Measurements from ENCODE around the gene EHBP1. TPM values are rescaled to one million over a fixed set of nuclear protein-coding genes. Genes with fewer than 3 reads are reported as not detected.

Gene EHBP1
- total and polyA plus RNA-seq, 2 experiments from 2014 or later, result 27.2 to 47.9 TPM

DNA sequence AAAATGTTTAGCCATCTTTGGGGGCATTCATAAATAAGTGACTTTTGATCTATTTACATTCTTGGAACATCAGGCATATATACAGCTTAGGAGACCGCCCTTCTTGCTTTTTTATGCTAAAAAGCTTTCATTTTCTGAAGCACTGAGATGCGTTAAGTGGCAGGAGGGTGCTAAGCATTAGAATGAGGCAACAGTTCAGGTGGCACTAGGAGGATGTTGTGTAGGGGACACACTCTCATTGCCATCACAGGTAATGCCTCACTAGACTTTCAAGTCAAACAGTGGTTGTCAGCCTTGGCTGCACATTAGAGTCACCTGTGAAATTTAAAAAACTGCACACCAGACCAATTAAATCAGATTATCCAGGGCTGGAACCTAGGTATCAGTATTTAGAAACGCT lies 39.1 kb downstream of the EHBP1 start:
- H2AFZ ChIP-seq, result no peak overlapping the region
- H3K4me1 ChIP-seq (ENCODE audit: insufficient read depth), result peaks cover 37% of the 10 kb centered on the region
- ATAC-seq, result peak; percentile 68
- no peaks in the 10 kb centered on the region for H3K27me3 ChIP-seq (ENCODE audit: insufficient read depth)
- H3K27ac ChIP-seq (ENCODE audit: low read depth), result no peak overlapping the region
- Mint-ChIP-seq H3K4me3 (peak overlapping the region; percentile 23; the same call in 1 of the 3 replicates), H3K36me3 (ENCODE audit: low read depth) (peaks cover 14% of the 10 kb centered on the region; the same call in 2 of the 3 replicates), H3K9me3 (peaks cover under 1% of the 10 kb centered on the region; the same call in 1 of the 3 replicates), H3K27me3 (ENCODE audit: insufficient read depth, low read depth, poor library complexity) (no peaks in the 10 kb centered on the region), H3K4me1 (peaks cover 39% of the 10 kb centered on the region), H3K27ac (0 out of 2 replicates have a peak overlapping the region, but pooled peaks have one; percentile 32)
- H3K4me3 ChIP-seq, result peak overlapping the region; percentile 19; the same call in 1 of the 2 replicates
- no peaks in the 10 kb centered on the region for H4K20me1 ChIP-seq (replicated peaks; ENCODE audit: insufficient read depth)
- no peak for TF ChIP-seq REST (IDR thresholded peaks at IDR 0.05; ENCODE audit: unreplicated experiment)
- no peak for TF ChIP-seq JUNB (IDR thresholded peaks at IDR 0.05; ENCODE audit: unreplicated experiment)
- TF ChIP-seq ZNF331 (CRISPR knock-in tag; IDR thresholded peaks at IDR 0.05; ENCODE audit: low read depth), result no peak
- TF ChIP-seq, protein P1, sequence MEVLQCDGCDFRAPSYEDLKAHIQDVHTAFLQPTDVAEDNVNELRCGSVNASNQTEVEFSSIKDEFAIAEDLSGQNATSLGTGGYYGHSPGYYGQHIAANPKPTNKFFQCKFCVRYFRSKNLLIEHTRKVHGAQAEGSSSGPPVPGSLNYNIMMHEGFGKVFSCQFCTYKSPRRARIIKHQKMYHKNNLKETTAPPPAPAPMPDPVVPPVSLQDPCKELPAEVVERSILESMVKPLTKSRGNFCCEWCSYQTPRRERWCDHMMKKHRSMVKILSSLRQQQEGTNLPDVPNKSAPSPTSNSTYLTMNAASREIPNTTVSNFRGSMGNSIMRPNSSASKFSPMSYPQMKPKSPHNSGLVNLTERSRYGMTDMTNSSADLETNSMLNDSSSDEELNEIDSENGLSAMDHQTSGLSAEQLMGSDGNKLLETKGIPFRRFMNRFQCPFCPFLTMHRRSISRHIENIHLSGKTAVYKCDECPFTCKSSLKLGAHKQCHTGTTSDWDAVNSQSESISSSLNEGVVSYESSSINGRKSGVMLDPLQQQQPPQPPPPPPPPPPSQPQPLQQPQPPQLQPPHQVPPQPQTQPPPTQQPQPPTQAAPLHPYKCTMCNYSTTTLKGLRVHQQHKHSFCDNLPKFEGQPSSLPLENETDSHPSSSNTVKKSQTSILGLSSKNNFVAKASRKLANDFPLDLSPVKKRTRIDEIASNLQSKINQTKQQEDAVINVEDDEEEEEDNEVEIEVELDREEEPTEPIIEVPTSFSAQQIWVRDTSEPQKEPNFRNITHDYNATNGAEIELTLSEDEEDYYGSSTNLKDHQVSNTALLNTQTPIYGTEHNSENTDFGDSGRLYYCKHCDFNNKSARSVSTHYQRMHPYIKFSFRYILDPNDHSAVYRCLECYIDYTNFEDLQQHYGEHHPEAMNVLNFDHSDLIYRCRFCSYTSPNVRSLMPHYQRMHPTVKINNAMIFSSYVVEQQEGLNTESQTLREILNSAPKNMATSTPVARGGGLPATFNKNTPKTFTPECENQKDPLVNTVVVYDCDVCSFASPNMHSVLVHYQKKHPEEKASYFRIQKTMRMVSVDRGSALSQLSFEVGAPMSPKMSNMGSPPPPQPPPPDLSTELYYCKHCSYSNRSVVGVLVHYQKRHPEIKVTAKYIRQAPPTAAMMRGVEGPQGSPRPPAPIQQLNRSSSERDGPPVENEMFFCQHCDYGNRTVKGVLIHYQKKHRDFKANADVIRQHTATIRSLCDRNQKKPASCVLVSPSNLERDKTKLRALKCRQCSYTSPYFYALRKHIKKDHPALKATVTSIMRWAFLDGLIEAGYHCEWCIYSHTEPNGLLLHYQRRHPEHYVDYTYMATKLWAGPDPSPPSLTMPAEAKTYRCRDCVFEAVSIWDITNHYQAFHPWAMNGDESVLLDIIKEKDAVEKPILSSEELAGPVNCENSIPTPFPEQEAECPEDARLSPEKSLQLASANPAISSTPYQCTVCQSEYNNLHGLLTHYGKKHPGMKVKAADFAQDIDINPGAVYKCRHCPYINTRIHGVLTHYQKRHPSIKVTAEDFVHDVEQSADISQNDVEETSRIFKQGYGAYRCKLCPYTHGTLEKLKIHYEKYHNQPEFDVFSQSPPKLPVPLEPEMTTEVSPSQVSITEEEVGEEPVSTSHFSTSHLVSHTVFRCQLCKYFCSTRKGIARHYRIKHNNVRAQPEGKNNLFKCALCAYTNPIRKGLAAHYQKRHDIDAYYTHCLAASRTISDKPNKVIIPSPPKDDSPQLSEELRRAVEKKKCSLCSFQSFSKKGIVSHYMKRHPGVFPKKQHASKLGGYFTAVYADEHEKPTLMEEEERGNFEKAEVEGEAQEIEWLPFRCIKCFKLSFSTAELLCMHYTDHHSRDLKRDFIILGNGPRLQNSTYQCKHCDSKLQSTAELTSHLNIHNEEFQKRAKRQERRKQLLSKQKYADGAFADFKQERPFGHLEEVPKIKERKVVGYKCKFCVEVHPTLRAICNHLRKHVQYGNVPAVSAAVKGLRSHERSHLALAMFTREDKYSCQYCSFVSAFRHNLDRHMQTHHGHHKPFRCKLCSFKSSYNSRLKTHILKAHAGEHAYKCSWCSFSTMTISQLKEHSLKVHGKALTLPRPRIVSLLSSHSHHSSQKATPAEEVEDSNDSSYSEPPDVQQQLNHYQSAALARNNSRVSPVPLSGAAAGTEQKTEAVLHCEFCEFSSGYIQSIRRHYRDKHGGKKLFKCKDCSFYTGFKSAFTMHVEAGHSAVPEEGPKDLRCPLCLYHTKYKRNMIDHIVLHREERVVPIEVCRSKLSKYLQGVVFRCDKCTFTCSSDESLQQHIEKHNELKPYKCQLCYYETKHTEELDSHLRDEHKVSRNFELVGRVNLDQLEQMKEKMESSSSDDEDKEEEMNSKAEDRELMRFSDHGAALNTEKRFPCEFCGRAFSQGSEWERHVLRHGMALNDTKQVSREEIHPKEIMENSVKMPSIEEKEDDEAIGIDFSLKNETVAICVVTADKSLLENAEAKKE (CRISPR knock-in tag; IDR thresholded peaks at IDR 0.05), result no peak
- peak; percentile 76; the same call in 1 of the 2 replicates for TF ChIP-seq NANOG (IDR thresholded peaks at IDR 0.05; ENCODE audit: borderline replicate concordance)
- TF ChIP-seq ZNF114 (CRISPR knock-in tag; IDR thresholded peaks at IDR 0.05), result no peak
- H3K36me3 ChIP-seq (ENCODE audit: insufficient read depth), result no peaks in the 10 kb centered on the region; the same call in 1 of the 2 replicates
- H3F3A ChIP-seq (replicated peaks; ENCODE audit: low read depth), result no peaks in the 10 kb centered on the region
- peak; percentile 30 for DNase-seq (ENCODE audit: low spot score)
- H3K9me2 ChIP-seq (ENCODE audit: insufficient read depth), result no peaks in the 10 kb centered on the region
- H3K4me2 ChIP-seq, result peak overlapping the region; percentile 37
- H3K79me2 ChIP-seq (replicated peaks; ENCODE audit: insufficient read depth), result peaks cover 91% of the 10 kb centered on the region

Measured in GM23338 (cell line).